Ishikawa (cell line): ENCODE data around the gene PPT2.

ENCODE experiments used
- CEBPB ChIP-seq: IDR thresholded peaks from 2 replicates; pipeline ENCODE4 v1.6.1; 2012
- CREB1 ChIP-seq: IDR thresholded peaks from 2 replicates; pipeline ENCODE4 v1.6.1; 2012; ENCODE audit warnings: low read depth
- EGR1 ChIP-seq: IDR thresholded peaks from 2 replicates; pipeline ENCODE4 v1.6.1; 2012
- EP300 ChIP-seq: IDR thresholded peaks from 2 replicates; pipeline ENCODE4 v1.6.1; 2012; ENCODE audit warnings: borderline replicate concordance
- FOXM1 ChIP-seq: IDR thresholded peaks from 2 replicates; pipeline ENCODE4 v1.6.1; 2012; ENCODE audit warnings: low read depth, borderline replicate concordance
- MAX ChIP-seq: IDR thresholded peaks from 2 replicates; pipeline ENCODE4 v1.6.1; 2012
- NFIC ChIP-seq: IDR thresholded peaks from 2 replicates; pipeline ENCODE4 v1.6.1; 2012
- RAD21 ChIP-seq: IDR thresholded peaks from 2 replicates; pipeline ENCODE4 v1.6.1; 2012; ENCODE audit warnings: low read depth
- REST ChIP-seq: IDR thresholded peaks from 2 replicates; pipeline ENCODE4 v1.6.1; 2012; ENCODE audit warnings: low read depth, mild to moderate bottlenecking
- TAF1 ChIP-seq: IDR thresholded peaks from 2 replicates; pipeline ENCODE4 v1.6.1; 2012; ENCODE audit warnings: low read depth, mild to moderate bottlenecking
- TCF12 ChIP-seq: IDR thresholded peaks from 2 replicates; pipeline ENCODE4 v1.6.1; 2012; ENCODE audit warnings: low read depth
- TEAD4 ChIP-seq: IDR thresholded peaks from 2 replicates; pipeline ENCODE4 v1.6.1; 2012
- USF1 ChIP-seq: IDR thresholded peaks from 2 replicates; pipeline ENCODE4 v1.6.1; 2012
- YY1 ChIP-seq: IDR thresholded peaks from 2 replicates; pipeline ENCODE4 v1.6.1; 2012; ENCODE audit warnings: low read depth
- ZBTB7A ChIP-seq: IDR thresholded peaks from 2 replicates; pipeline ENCODE4 v1.6.1; 2012; ENCODE audit warnings: low read depth

Gene PPT2

GRCh38 chr6:32175322-32175710, 21.4 kb downstream of the PPT2 start:
- TF ChIP-seq EGR1 (no peak), CREB1 (no peak), CEBPB (no peak), FOXM1 (no peak), TAF1 (no peak), YY1 (no peak)

GRCh38 chr6:32175711-32176475, 22.0 kb downstream of the PPT2 start, which contains the start of gene AGPAT1:
Gene AGPAT1 (minus strand): TSS chr6:32176084. CDS start chr6:32171496, 4,588 bp downstream.
- no peak for TF ChIP-seq FOXM1
- TF ChIP-seq TAF1 = peak; percentile 84
- peak; percentile 40; the same call in 1 of the 2 replicates for TF ChIP-seq YY1
- TF ChIP-seq CEBPB = no peak
- TF ChIP-seq ZBTB7A = peak; percentile 89
- 0 out of 2 replicates have a peak, but pooled peaks have one; percentile 10 for TF ChIP-seq EGR1
- TF ChIP-seq TEAD4 = peak; percentile 11; the same call in 1 of the 2 replicates

GRCh38 chr6:32176476-32177182, 22.7 kb downstream of the PPT2 start:
- TF ChIP-seq CEBPB = peak; percentile 15; the same call in 1 of the 2 replicates
- no peak for TF ChIP-seq EGR1
- 0 out of 2 replicates have a peak, but pooled peaks have one; percentile 7 for TF ChIP-seq USF1

GRCh38 chr6:32177183-32177787, 23.3 kb downstream of the PPT2 start:
- TF ChIP-seq REST (no peak), YY1 (peak; percentile 76), MAX (no peak; the same call in 1 of the 2 replicates), TCF12 (peak; percentile 15; the same call in 1 of the 2 replicates), NFIC (no peak), CREB1 (peak; percentile 55; the same call in 1 of the 2 replicates), RAD21 (no peak), EP300 (no peak), ZBTB7A (no peak), FOXM1 (no peak), TEAD4 (no peak), CEBPB (no peak), USF1 (no peak), TAF1 (peak; percentile 56), EGR1 (no peak)

GRCh38 chr6:32177788-32178546, 24.0 kb downstream of the PPT2 start, which contains the start of gene RNF5:
Gene RNF5 (plus strand): TSS chr6:32178405. CDS start chr6:32178512, 107 bp downstream.
- TF ChIP-seq FOXM1 (no peak), MAX (peak; percentile 57; the same call in 1 of the 2 replicates), YY1 (peak; percentile 18), CREB1 (peak; percentile 72)

- TF ChIP-seq USF1 (peak; percentile 77), TAF1 (0 out of 2 replicates have a peak, but pooled peaks have one; percentile 2), YY1 (no peak), ZBTB7A (no peak), NFIC (no peak), TEAD4 (no peak)
These were observed 24.9 kb downstream of the PPT2 start for GRCh38 chr6:32178547-32179440.
